Measurements from ENCODE around the gene PRKCE. TPM values are rescaled to one million over a fixed set of nuclear protein-coding genes. Genes with fewer than 3 reads are reported as not detected.
A peak's percentile ranks its signal among the peaks of the same experiment; 100 is the strongest.

The PRKCE gene
- total and polyA plus RNA-seq, 2 donors (not counting 1 experiment from before 2014, with no cell fraction given), result 14.1 to 19.0 TPM

DNA sequence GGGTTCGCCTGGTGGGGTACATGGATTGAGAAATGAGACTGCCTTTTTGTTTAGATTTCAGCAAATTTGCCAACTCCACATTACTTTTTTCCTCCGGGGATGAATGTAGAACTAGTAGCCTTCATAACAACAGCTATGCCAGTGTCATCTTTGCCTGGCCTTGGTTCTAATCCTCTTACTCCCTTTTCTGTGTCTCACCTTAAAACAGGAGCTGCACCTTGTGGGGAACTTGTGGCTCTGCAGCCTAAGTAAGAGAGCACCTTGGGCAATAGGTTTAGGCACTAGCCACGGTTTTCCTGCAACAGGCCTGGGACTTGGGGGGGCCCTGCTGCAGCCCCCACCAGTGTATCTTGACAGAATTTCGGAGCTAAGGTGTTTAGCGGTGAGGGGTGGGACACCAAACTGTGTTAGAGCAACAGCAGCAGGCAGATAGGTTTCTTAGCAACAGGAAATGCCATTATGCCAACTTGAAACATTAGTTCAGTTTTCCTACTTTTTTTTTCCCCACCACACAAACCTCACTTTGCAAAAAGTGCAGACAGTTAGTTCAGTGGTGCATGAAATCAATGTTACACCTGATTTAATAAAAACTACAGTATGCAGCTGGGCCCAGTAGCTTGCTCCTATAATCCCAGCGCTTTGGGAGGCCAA is 173.7 kb downstream of the PRKCE start:
- no peak overlapping the region for H3K27ac ChIP-seq (ENCODE audit: insufficient read depth, low read length)
- H3K27me3 ChIP-seq (ENCODE audit: control insufficient read depth, insufficient read depth, low read length), result no peaks in the 10 kb centered on the region
- H2AFZ ChIP-seq (ENCODE audit: low read length), result no peak overlapping the region
- TF ChIP-seq, protein P1, sequence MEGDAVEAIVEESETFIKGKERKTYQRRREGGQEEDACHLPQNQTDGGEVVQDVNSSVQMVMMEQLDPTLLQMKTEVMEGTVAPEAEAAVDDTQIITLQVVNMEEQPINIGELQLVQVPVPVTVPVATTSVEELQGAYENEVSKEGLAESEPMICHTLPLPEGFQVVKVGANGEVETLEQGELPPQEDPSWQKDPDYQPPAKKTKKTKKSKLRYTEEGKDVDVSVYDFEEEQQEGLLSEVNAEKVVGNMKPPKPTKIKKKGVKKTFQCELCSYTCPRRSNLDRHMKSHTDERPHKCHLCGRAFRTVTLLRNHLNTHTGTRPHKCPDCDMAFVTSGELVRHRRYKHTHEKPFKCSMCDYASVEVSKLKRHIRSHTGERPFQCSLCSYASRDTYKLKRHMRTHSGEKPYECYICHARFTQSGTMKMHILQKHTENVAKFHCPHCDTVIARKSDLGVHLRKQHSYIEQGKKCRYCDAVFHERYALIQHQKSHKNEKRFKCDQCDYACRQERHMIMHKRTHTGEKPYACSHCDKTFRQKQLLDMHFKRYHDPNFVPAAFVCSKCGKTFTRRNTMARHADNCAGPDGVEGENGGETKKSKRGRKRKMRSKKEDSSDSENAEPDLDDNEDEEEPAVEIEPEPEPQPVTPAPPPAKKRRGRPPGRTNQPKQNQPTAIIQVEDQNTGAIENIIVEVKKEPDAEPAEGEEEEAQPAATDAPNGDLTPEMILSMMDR (conservative IDR thresholded peaks at IDR 0.05 in 1 of 2, IDR thresholded peaks at IDR 0.05 in 1 of 2; ENCODE audit: low read depth in 1 of 2, low read length in 2 of 2), result no peak
- no peak for TF ChIP-seq EZH2 (IDR thresholded peaks at IDR 0.05; ENCODE audit: low read length, missing control alignments)
- no peaks in the 10 kb centered on the region for H4K20me1 ChIP-seq (ENCODE audit: control insufficient read depth, extremely low read depth, insufficient read depth, low read length)
- H3K4me1 ChIP-seq (ENCODE audit: control insufficient read depth, extremely low read depth, insufficient read depth, low read length), result peaks cover 8% of the 10 kb centered on the region
- H3K9ac ChIP-seq (ENCODE audit: insufficient read depth, low read length), result no peak overlapping the region
- no peaks in the 10 kb centered on the region for H3K9me3 ChIP-seq (ENCODE audit: control insufficient read depth, insufficient read depth, low read depth, low read length)
- no peak overlapping the region for H3K4me2 ChIP-seq (ENCODE audit: extremely low read depth, insufficient read depth, low read length)
- no peaks in the 10 kb centered on the region for H3K36me3 ChIP-seq (ENCODE audit: control insufficient read depth, insufficient read depth, low read length)
- no peak overlapping the region for H3K4me3 ChIP-seq (replicated peaks in 1 of 4; ENCODE audit: control extremely low read depth in 1 of 4, insufficient read depth in 1 of 4, low read depth in 3 of 4, low read length in 4 of 4)
- DNase-seq (ENCODE audit: low read depth in 2 of 2), result peak in 1 of 2 donors; percentile 52
- H3K79me2 ChIP-seq (ENCODE audit: control insufficient read depth, insufficient read depth, low read length), result no peaks in the 10 kb centered on the region

DNA sequence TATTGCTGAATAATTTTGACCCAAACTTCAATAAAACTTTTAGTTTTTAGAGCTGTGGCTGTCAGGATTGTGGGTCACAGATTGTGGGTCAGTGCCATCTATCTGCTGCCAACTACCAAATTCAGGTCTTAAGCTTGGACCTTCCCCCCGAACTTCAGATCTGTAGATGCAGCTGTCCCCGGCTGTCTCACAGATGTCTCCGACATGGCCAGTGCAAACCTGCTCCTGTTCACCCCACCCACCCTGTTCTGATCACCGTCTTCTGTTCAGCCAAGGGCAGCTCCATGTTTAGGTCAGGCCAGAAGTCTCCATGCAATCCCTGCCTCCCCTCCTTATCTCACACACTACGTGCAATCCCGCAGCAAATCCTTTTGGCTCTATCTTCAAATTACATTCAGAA is 175.0 kb downstream of the PRKCE start:
- no peaks in the 10 kb centered on the region for H3K36me3 ChIP-seq (ENCODE audit: control insufficient read depth, insufficient read depth, low read length)
- TF ChIP-seq, protein P1 (conservative IDR thresholded peaks at IDR 0.05 in 1 of 2, IDR thresholded peaks at IDR 0.05 in 1 of 2; ENCODE audit: low read depth in 1 of 2, low read length in 2 of 2), result no peak
- TF ChIP-seq EZH2 (IDR thresholded peaks at IDR 0.05; ENCODE audit: low read length, missing control alignments), result no peak
- no peaks in the 10 kb centered on the region for H3K27me3 ChIP-seq (ENCODE audit: control insufficient read depth, insufficient read depth, low read length)
- DNase-seq (ENCODE audit: low read depth in 2 of 2), result no peak
- peaks cover 6% of the 10 kb centered on the region for H3K4me1 ChIP-seq (ENCODE audit: control insufficient read depth, extremely low read depth, insufficient read depth, low read length)
- H3K9ac ChIP-seq (ENCODE audit: insufficient read depth, low read length), result no peak overlapping the region
- no peak overlapping the region for H2AFZ ChIP-seq (ENCODE audit: low read length)
- H3K79me2 ChIP-seq (ENCODE audit: control insufficient read depth, insufficient read depth, low read length), result no peaks in the 10 kb centered on the region
- H3K27ac ChIP-seq (ENCODE audit: insufficient read depth, low read length), result no peak overlapping the region
- no peaks in the 10 kb centered on the region for H3K9me3 ChIP-seq (ENCODE audit: control insufficient read depth, insufficient read depth, low read depth, low read length)
- H3K4me3 ChIP-seq (replicated peaks in 1 of 4; ENCODE audit: control extremely low read depth in 1 of 4, insufficient read depth in 1 of 4, low read depth in 3 of 4, low read length in 4 of 4), result no peak overlapping the region
- H3K4me2 ChIP-seq (ENCODE audit: extremely low read depth, insufficient read depth, low read length), result no peak overlapping the region
- no peaks in the 10 kb centered on the region for H4K20me1 ChIP-seq (ENCODE audit: control insufficient read depth, extremely low read depth, insufficient read depth, low read length)

DNA sequence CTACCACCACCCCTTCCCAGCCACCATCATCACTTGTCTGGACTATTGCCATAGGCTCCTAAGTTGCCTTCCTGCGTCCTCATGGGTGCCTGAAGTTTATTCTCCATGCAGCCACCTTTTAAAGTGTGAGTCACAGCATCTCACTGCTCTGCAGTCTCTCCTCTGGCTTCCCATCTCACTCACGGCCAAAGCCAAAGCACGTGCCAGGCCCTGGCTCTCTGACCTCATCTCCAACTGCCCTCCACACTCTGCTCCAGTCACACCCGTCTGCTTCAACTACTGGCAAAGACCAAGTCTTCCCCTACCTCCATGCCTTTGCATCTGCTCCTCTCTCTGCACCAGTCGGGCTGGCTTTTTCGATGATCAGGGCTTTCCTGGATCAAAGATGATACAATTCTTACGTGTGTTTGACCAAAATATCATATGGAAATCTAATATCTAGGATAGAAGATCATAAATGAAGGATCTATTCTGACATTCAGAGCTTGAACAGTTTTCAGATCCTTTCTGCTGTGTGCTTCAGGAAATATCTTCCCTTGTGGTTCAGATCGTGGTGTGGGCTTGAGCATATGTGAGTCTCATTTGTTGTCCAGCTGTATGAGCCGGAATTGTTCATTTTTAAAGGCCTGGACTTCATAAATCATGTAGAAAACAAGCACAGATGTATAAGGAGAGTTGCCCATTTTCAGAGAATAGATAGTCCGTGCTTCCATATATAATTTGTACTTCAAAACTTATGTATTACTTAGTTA is 175.6 kb downstream of the PRKCE start:
- Histone ChIP-seq H3K9me3 (ENCODE audit: control insufficient read depth, insufficient read depth, low read depth, low read length) (no peaks in the 10 kb centered on the region), H3K4me1 (ENCODE audit: control insufficient read depth, extremely low read depth, insufficient read depth, low read length) (peaks cover under 1% of the 10 kb centered on the region), H2AFZ (ENCODE audit: low read length) (no peak overlapping the region), H4K20me1 (ENCODE audit: control insufficient read depth, extremely low read depth, insufficient read depth, low read length) (no peaks in the 10 kb centered on the region), H3K79me2 (ENCODE audit: control insufficient read depth, insufficient read depth, low read length) (no peaks in the 10 kb centered on the region), H3K9ac (ENCODE audit: insufficient read depth, low read length) (no peak overlapping the region), H3K27ac (ENCODE audit: insufficient read depth, low read length) (no peak overlapping the region), H3K4me2 (ENCODE audit: extremely low read depth, insufficient read depth, low read length) (no peak overlapping the region), H3K4me3 (replicated peaks in 1 of 4; ENCODE audit: control extremely low read depth in 1 of 4, insufficient read depth in 1 of 4, low read depth in 3 of 4, low read length in 4 of 4) (no peak overlapping the region), H3K36me3 (ENCODE audit: control insufficient read depth, insufficient read depth, low read length) (no peaks in the 10 kb centered on the region), H3K27me3 (ENCODE audit: control insufficient read depth, insufficient read depth, low read length) (no peaks in the 10 kb centered on the region)
- DNase-seq (ENCODE audit: low read depth in 2 of 2), result peak; percentile 79 to 85
- TF ChIP-seq EZH2 (IDR thresholded peaks at IDR 0.05; ENCODE audit: low read length, missing control alignments), result no peak
- TF ChIP-seq, protein P1 (conservative IDR thresholded peaks at IDR 0.05 in 1 of 2, IDR thresholded peaks at IDR 0.05 in 1 of 2; ENCODE audit: low read depth in 1 of 2, low read length in 2 of 2), result no peak

Measured in fibroblast of lung (primary cell).